Natural killer cell (primary cell): ENCODE results near the gene ACHE. TPM values are rescaled to one million over a fixed set of nuclear protein-coding genes. Genes with fewer than 3 reads are reported as not detected.

ENCODE experiments used
- ATAC-seq, 3 donors: fragments of 150-1000 bp in 2 of 3; fragments of 200-7000 bp in 1 of 3; cut with Tn5 transposase; 1 replicate in 1 of 3; 2 replicates in 2 of 3; pipeline ENCODE4 v1.10.0; 2021; ENCODE audit warnings: mild to moderate bottlenecking in 2 of 3, moderate library complexity in 2 of 3
- DNase-seq, 2 donors: peaks; one replicate each; pipeline versions ENCODE4 v3.0.0 to v3.0.0-alpha.2; 2013 to 2021; ENCODE audit warnings: mixed read lengths in 1 of 2
- H3K27ac ChIP-seq: one replicate; pipeline ENCODE4 v1.5.1; 2013; ENCODE audit warnings: mild to moderate bottlenecking, low read length
- H3K27me3 ChIP-seq: one replicate; pipeline ENCODE4 v1.6.1; 2013; ENCODE audit warnings: low read length; ENCODE audit not compliant: control insufficient read depth, insufficient read depth
- H3K36me3 ChIP-seq: one replicate; pipeline ENCODE4 v1.6.1; 2013; ENCODE audit warnings: low read length; ENCODE audit not compliant: control insufficient read depth, insufficient read depth
- H3K4me1 ChIP-seq: one replicate; pipeline ENCODE4 v1.6.1; 2013; ENCODE audit warnings: low read length; ENCODE audit not compliant: control insufficient read depth, insufficient read depth
- H3K4me3 ChIP-seq: one replicate; pipeline ENCODE4 v1.5.1; 2013; ENCODE audit warnings: low read length
- H3K9me3 ChIP-seq: one replicate; pipeline ENCODE4 v1.6.1; 2013; ENCODE audit warnings: low read length; ENCODE audit not compliant: control insufficient read depth, insufficient read depth
- H3K27ac Mint-ChIP-seq, 2 donors: one replicate each; pipeline ENCODE4 v1.8.0; 2022; ENCODE audit warnings: mild to moderate bottlenecking in 2 of 2, mixed read lengths in 2 of 2, moderate library complexity in 1 of 2
- H3K27me3 Mint-ChIP-seq, 2 donors: one replicate each; pipeline ENCODE4 v1.8.0; 2022; ENCODE audit warnings: low read depth in 2 of 2, mixed read lengths in 2 of 2
- H3K36me3 Mint-ChIP-seq: one replicate; pipeline ENCODE4 v1.8.0; 2022; ENCODE audit warnings: mixed read lengths
- H3K4me1 Mint-ChIP-seq, 2 donors: one replicate each; pipeline ENCODE4 v1.8.0; 2022; ENCODE audit warnings: mixed read lengths in 2 of 2
- H3K4me3 Mint-ChIP-seq: one replicate; pipeline ENCODE4 v1.8.0; 2022; ENCODE audit warnings: mild to moderate bottlenecking, moderate library complexity, mixed read lengths
- H3K9me3 Mint-ChIP-seq, 2 donors: one replicate each; pipeline ENCODE4 v1.8.0; 2022; ENCODE audit warnings: mixed read lengths in 2 of 2
- WGBS: methylation state at CpG from one replicate; pipeline ENCODE4 v1.1.7; 2013; ENCODE audit warnings: missing lambda C conversion rate; ENCODE audit not compliant: insufficient coverage; 5-methylcytosine and 5-hydroxymethylcytosine counted together
- intact Hi-C: fragments of 100-400 bp; cut with micrococcal nuclease; formaldehyde crosslinking; loops from one replicate; pipeline ENCODE4 v1.14.2; 2022
- total RNA-seq, 4 donors: library from RNA; stranded (reverse); fragments of 120-200 nt in 1 of 4; gene quantifications; one replicate each; pipeline versions ENCODE4 v1.2.3 to v1.2.4, GENCODE V29; 2013 to 2022
- TF ChIP-seq, protein P1 (sequence below): fragments of 200-600 bp; IDR thresholded peaks from one replicate; pipeline ENCODE4 v1.8.0; 2022; ENCODE audit warnings: antibody characterized with exemption

The ACHE gene
- total RNA-seq, 3 donors from 2014 or later (not counting 1 experiment from before 2014, with no cell fraction given), result 0.18 to 0.84 (median 0.47) TPM

DNA sequence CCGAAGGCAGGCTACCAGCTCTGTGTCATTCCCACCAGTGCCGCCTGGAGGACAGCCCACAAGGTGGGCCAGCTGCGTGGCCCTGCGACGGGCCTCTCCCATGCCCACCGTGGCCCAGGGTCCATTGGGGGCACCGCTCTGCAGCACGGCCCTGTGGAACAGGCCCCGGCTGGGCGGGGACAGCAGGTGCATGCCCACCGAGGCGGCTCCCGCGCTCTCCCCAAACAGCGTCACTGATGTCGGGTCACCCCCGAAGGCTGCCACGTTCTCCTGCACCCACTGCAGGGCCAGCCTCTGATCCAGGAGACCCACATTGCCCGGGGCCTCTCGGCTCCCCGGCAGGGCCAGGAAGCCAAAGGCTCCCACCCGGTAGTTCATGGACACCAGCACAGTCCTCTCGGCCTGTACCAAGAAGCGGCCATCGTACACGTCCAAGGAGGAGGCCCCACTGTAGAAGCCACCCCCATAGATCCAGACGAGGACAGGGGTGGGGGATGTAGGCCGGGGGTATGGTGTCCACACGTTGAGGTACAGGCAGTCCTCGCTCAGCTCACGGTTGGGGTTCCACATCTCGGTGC lies 2.3 kb downstream of the ACHE start:
- Histone ChIP-seq H3K9me3 (no peaks in the 10 kb centered on the region), H3K27me3 (peaks cover 28% of the 10 kb centered on the region), H3K36me3 (no peaks in the 10 kb centered on the region), H3K4me3 (no peak overlapping the region), H3K27ac (no peak overlapping the region), H3K4me1 (peaks cover 46% of the 10 kb centered on the region)
- H3K27ac Mint-ChIP-seq, result no peak overlapping the region
- peaks cover 18 to 30% of the 10 kb centered on the region in 2 donors for H3K4me1 Mint-ChIP-seq
- peaks cover 31 to 49% of the 10 kb centered on the region in 2 donors for H3K27me3 Mint-ChIP-seq
- TF ChIP-seq, protein P1, sequence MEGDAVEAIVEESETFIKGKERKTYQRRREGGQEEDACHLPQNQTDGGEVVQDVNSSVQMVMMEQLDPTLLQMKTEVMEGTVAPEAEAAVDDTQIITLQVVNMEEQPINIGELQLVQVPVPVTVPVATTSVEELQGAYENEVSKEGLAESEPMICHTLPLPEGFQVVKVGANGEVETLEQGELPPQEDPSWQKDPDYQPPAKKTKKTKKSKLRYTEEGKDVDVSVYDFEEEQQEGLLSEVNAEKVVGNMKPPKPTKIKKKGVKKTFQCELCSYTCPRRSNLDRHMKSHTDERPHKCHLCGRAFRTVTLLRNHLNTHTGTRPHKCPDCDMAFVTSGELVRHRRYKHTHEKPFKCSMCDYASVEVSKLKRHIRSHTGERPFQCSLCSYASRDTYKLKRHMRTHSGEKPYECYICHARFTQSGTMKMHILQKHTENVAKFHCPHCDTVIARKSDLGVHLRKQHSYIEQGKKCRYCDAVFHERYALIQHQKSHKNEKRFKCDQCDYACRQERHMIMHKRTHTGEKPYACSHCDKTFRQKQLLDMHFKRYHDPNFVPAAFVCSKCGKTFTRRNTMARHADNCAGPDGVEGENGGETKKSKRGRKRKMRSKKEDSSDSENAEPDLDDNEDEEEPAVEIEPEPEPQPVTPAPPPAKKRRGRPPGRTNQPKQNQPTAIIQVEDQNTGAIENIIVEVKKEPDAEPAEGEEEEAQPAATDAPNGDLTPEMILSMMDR, result no peak
- no peak for ATAC-seq
- WGBS, result 94% methylated on average over 32 of the region's 32 CpGs
- no peak overlapping the region for H3K4me3 Mint-ChIP-seq
- intact Hi-C loops, result no loop called here
- no peaks in the 10 kb centered on the region for H3K9me3 Mint-ChIP-seq
- DNase-seq, result no peak
- no peaks in the 10 kb centered on the region for H3K36me3 Mint-ChIP-seq

DNA sequence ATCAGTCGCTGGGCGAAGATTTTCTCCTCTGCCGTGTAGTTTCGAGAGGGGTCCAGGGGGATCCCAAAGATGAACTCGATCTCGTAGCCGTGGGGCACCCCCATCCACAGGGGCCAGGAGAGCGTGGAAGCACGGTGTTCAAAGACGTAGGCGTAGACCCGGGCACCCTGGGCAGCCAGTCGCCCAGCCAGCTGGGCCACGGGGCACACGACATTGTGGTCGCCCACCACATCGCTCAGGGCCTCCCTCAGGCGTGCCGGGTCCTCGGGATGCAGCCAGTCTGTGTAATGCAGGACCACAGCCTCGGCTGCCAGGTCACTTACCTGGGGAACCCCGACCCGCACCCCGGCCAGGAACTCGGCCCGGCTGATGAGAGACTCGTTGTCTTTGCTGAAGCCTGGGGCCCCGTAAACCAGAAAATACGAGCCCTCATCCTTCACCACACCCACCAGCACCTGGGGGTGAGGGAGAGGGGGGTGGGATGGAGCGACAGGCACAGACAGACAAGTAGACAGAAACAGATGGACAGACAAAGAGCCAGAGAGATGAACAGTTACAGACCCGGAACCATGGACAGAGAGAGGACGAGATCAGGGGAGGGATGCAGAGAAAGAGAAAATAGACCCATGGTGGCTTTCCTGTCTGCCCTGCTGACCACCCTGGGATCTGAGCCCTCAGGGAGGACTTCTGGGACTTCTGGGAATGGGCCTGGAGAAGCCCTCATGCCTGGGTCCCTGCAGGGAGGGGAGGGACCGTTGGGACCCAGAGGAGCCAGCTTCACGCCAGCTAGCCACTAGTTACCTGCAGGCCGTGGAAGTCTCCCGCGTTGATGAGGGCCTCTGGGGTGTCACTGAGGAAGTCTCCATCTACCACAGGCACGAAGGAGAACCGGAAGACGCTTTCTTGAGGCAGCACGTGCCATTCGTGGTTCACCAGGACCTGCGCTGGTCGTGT lies 3.0 kb downstream of the ACHE start:
- Histone ChIP-seq H3K4me1 (peaks cover 54% of the 10 kb centered on the region), H3K9me3 (no peaks in the 10 kb centered on the region), H3K27ac (no peak overlapping the region), H3K36me3 (peaks cover 6% of the 10 kb centered on the region), H3K27me3 (peaks cover 24% of the 10 kb centered on the region), H3K4me3 (no peak overlapping the region)
- Mint-ChIP-seq H3K4me1 (peaks cover 18 to 37% of the 10 kb centered on the region in 2 donors), H3K4me3 (peak overlapping the region; percentile 59), H3K9me3 (no peaks in the 10 kb centered on the region), H3K27me3 (peaks cover 23 to 41% of the 10 kb centered on the region in 2 donors), H3K27ac (no peak overlapping the region), H3K36me3 (no peaks in the 10 kb centered on the region)
- WGBS, result 87% methylated on average over 42 of the region's 44 CpGs
- intact Hi-C loops, result no loop called here
- TF ChIP-seq, protein P1, result no peak
- DNase-seq (no peak), ATAC-seq (no peak)

DNA sequence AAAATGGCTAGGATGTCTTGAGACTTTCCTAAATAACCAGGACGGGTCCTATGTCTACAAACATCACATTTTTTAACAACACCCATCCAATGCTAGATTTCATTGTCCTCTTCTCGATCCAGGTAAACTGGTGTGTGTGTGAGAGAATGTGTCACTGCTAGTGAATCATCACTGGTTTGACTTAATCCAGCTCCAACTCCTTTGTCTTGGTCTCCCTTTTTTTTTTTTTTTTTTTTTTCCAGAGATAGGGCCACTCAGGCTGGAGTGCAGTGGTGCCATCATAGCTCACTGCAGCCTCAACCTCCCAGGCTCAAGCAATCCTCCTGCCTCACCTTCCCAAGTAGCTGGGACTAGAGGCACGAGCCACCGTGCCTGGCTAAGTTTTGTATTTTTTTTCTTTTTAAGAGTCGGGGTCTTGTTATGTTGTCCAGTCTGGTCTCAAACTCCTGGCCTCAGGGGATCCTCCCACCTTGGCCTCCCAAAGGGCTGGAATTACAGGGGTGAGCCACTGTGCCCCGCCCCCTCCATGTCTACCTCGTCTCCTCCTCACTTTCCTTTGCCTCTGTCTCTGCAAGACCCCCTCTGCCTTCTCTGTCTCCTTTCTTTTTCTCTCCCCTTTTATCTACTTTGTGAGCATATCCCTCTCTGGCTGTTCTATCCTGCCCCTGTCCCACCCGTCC lies 4.0 kb downstream of the ACHE start:
- no peak for DNase-seq
- H3K27me3 Mint-ChIP-seq, result peaks cover 23 to 36% of the 10 kb centered on the region in 2 donors
- intact Hi-C loops, result no loop called here
- peaks cover 59% of the 10 kb centered on the region for H3K4me1 ChIP-seq
- peaks cover 14% of the 10 kb centered on the region for H3K36me3 ChIP-seq
- no peaks in the 10 kb centered on the region for H3K9me3 Mint-ChIP-seq
- peaks cover 18 to 47% of the 10 kb centered on the region in 2 donors for H3K4me1 Mint-ChIP-seq
- no peak overlapping the region for H3K27ac Mint-ChIP-seq
- no peaks in the 10 kb centered on the region for H3K36me3 Mint-ChIP-seq
- WGBS, result 82% methylated on average over 6 of the region's 8 CpGs
- TF ChIP-seq, protein P1, result no peak
- no peaks in the 10 kb centered on the region for H3K9me3 ChIP-seq
- ATAC-seq, result no peak
- H3K27ac ChIP-seq, result no peak overlapping the region
- H3K4me3 ChIP-seq, result no peak overlapping the region
- peaks cover 19% of the 10 kb centered on the region for H3K27me3 ChIP-seq
- H3K4me3 Mint-ChIP-seq, result peak overlapping the region; percentile 87
